Kidney glomerular epithelial cell (primary cell): ENCODE results near the gene KRTAP24-1.

ENCODE experiments used
- DNase-seq: peaks from one replicate; lab custom pipeline; 2025; lab: John Stamatoyannopoulos, UW

KRTAP24-1 gene

GRCh38 chr21:30234050-30234449 is 48.7 kb downstream of the KRTAP24-1 start:
- DNase-seq, result no peak

- no peak for DNase-seq
Measured at GRCh38 chr21:30233228-30234020, 49.3 kb downstream of the KRTAP24-1 start.

- no peak for DNase-seq
Measured at GRCh38 chr21:30232011-30232410, 50.7 kb downstream of the KRTAP24-1 start.
